HG03064 (cell line): ENCODE data around the gene MICU1.
"Not testable (repeated sequence)": the region's sequence is repeated elsewhere in the genome, so short reads cannot be mapped to it uniquely, and the experiment has no call there.

Experiments
- ATAC-seq: cut with Tn5 transposase; IDR thresholded peaks from one replicate; pipeline ENCODE4 v1.9.1; 2021; ENCODE audit warnings: low read depth; ENCODE audit not compliant: unreplicated experiment

Gene MICU1

GRCh38 chr10:72564596-72564995 is 61.3 kb downstream of the MICU1 start:
- no peak for ATAC-seq

GRCh38 chr10:72563327-72563932 is 62.4 kb downstream of the MICU1 start:
- ATAC-seq = no peak

GRCh38 chr10:72561745-72562166 is 64.1 kb downstream of the MICU1 start:
- no peak for ATAC-seq

- no peak for ATAC-seq
Measured at GRCh38 chr10:72557362-72557761, 68.5 kb downstream of the MICU1 start.

- ATAC-seq = no peak
Measured at GRCh38 chr10:72552857-72553256, 73.0 kb downstream of the MICU1 start.

- no peak for ATAC-seq
Measured at GRCh38 chr10:72550239-72550638, 75.6 kb downstream of the MICU1 start.

- ATAC-seq = no peak
Measured at GRCh38 chr10:72545546-72545945, 80.3 kb downstream of the MICU1 start.

- ATAC-seq = not testable (repeated sequence)
Measured at GRCh38 chr10:72543855-72544254, 82.0 kb downstream of the MICU1 start.

- no peak for ATAC-seq
Measured at GRCh38 chr10:72542396-72542815, 83.5 kb downstream of the MICU1 start.

- ATAC-seq = no peak
Measured at GRCh38 chr10:72541337-72541736, 84.5 kb downstream of the MICU1 start.

GRCh38 chr10:72540193-72540807 is 85.6 kb downstream of the MICU1 start:
- ATAC-seq = no peak

- no peak for ATAC-seq
Measured at GRCh38 chr10:72539137-72539536, 86.7 kb downstream of the MICU1 start.

GRCh38 chr10:72525689-72526088 is 100.2 kb downstream of the MICU1 start:
- ATAC-seq = no peak

GRCh38 chr10:72525277-72525676 is 100.6 kb downstream of the MICU1 start:
- ATAC-seq = no peak

- no peak for ATAC-seq
Measured at GRCh38 chr10:72524489-72524888, 101.4 kb downstream of the MICU1 start.

- no peak for ATAC-seq
Measured at GRCh38 chr10:72523932-72524396, 101.9 kb downstream of the MICU1 start.

- ATAC-seq = no peak
Measured at GRCh38 chr10:72523062-72523461, 102.8 kb downstream of the MICU1 start.

- no peak for ATAC-seq
Measured at GRCh38 chr10:72517244-72517643, 108.6 kb downstream of the MICU1 start.

GRCh38 chr10:72515455-72515854 is 110.4 kb downstream of the MICU1 start:
- ATAC-seq = no peak

- ATAC-seq = no peak
Measured at GRCh38 chr10:72513910-72514309, 112.0 kb downstream of the MICU1 start.

- ATAC-seq = no peak
Measured at GRCh38 chr10:72511459-72511858, 114.4 kb downstream of the MICU1 start.

- no peak for ATAC-seq
Measured at GRCh38 chr10:72509941-72510340, 115.9 kb downstream of the MICU1 start.
